GM15510 (cell line): ENCODE measurements around the gene INSYN2B.

Source experiments
- POLR2A ChIP-seq: IDR thresholded peaks from 3 replicates; pipeline ENCODE4 v1.6.1; 2011; ENCODE audit warnings: borderline replicate concordance; ENCODE audit not compliant: insufficient read length; ENCODE audit errors: extremely low read depth

INSYN2B gene

GRCh38 chr5:169871826-169872490 lies 108.3 kb downstream of the INSYN2B start:
- no peak for TF ChIP-seq POLR2A

- TF ChIP-seq POLR2A: no peak
Observed at GRCh38 chr5:169870211-169870610, 110.1 kb downstream of the INSYN2B start.

GRCh38 chr5:169869066-169869465 lies 111.2 kb downstream of the INSYN2B start:
- no peak for TF ChIP-seq POLR2A

- TF ChIP-seq POLR2A: no peak
Observed at GRCh38 chr5:169867347-169867746, 112.9 kb downstream of the INSYN2B start.

- no peak for TF ChIP-seq POLR2A
Observed at GRCh38 chr5:169864483-169864882, 115.8 kb downstream of the INSYN2B start.

- no peak for TF ChIP-seq POLR2A
Observed at GRCh38 chr5:169862391-169862811, 117.9 kb downstream of the INSYN2B start.

GRCh38 chr5:169861934-169862333 lies 118.4 kb downstream of the INSYN2B start:
- no peak for TF ChIP-seq POLR2A

- no peak for TF ChIP-seq POLR2A
Observed at GRCh38 chr5:169861433-169861832, 118.9 kb downstream of the INSYN2B start.

GRCh38 chr5:169860585-169860984 lies 119.7 kb downstream of the INSYN2B start:
- no peak for TF ChIP-seq POLR2A

GRCh38 chr5:169856571-169856970 lies 123.7 kb downstream of the INSYN2B start:
- no peak for TF ChIP-seq POLR2A

GRCh38 chr5:169851321-169851850 lies 128.9 kb downstream of the INSYN2B start:
- no peak for TF ChIP-seq POLR2A

GRCh38 chr5:169850409-169850808 lies 129.9 kb downstream of the INSYN2B start:
- no peak for TF ChIP-seq POLR2A

- no peak for TF ChIP-seq POLR2A
Observed at GRCh38 chr5:169848792-169849191, 131.5 kb downstream of the INSYN2B start.

GRCh38 chr5:169848271-169848670 lies 132.0 kb downstream of the INSYN2B start:
- no peak for TF ChIP-seq POLR2A

- no peak for TF ChIP-seq POLR2A
Observed at GRCh38 chr5:169847519-169847918, 132.8 kb downstream of the INSYN2B start.

GRCh38 chr5:169842699-169843098 lies 137.6 kb downstream of the INSYN2B start:
- TF ChIP-seq POLR2A: no peak
